Right ventricle myocardium inferior (tissue), 1 donor: Measurements from ENCODE around the gene TMEM229A. TPM values are rescaled to one million over a fixed set of nuclear protein-coding genes. Genes with fewer than 3 reads are reported as not detected.
"Not testable (repeated sequence)": the region's sequence is repeated elsewhere in the genome, so short reads cannot be mapped to it uniquely, and the experiment has no call there.

Source experiments
- ATAC-seq: fragments of 200-7000 bp; cut with Tn5 transposase; one replicate; pipeline ENCODE4 v1.9.1; 2020; ENCODE audit warnings: mild to moderate bottlenecking, moderate library complexity
- DNase-seq: peaks from one replicate; pipeline ENCODE4 v3.0.0; 2021; ENCODE audit errors: missing footprints
- intact Hi-C: fragments of 100-400 bp; cut with DNase I; formaldehyde crosslinking; loops from one replicate; pipeline ENCODE4 v1.11.0; 2022
- total RNA-seq: library from RNA; stranded (reverse); fragmentation: NEBNext Ultra II Directional; extraction: Animal tissue kit (Norgen Biotek cat#: 25700); gene quantifications from one replicate; pipeline ENCODE4 v1.2.1, GENCODE V29; 2021
- donor health status: DM: no; HTN: yes; CAD: no; lungs with severe emphysema.

The TMEM229A gene
- total RNA-seq, 1 donor from 2014 or later = not detected

- peak; percentile 52 for DNase-seq
- ATAC-seq = no peak
- intact Hi-C loops = no loop called here
Observed at GRCh38 chr7:124033807-124034753, 1.2 kb upstream of the TMEM229A start.

- ATAC-seq (peak; percentile 75), DNase-seq (no peak)
- intact Hi-C loops = no loop called here
Observed at GRCh38 chr7:124033095-124033806, 384 bp upstream of the TMEM229A start.

- DNase-seq (no peak), ATAC-seq (no peak)
- intact Hi-C loops = no loop called here
Observed at GRCh38 chr7:124031919-124032318, 948 bp downstream of the TMEM229A start.

GRCh38 chr7:124031406-124031805, 1.5 kb downstream of the TMEM229A start:
- DNase-seq (no peak), ATAC-seq (no peak)
- intact Hi-C loops = no loop called here

- no peak for ATAC-seq
- no peak for DNase-seq
- intact Hi-C loops = no loop called here
Observed at GRCh38 chr7:124030964-124031363, 1.9 kb downstream of the TMEM229A start.

GRCh38 chr7:124029396-124030188, 3.3 kb downstream of the TMEM229A start:
- intact Hi-C loops = no loop called here
- ATAC-seq = no peak
- DNase-seq = no peak

GRCh38 chr7:124027236-124027635, 5.6 kb downstream of the TMEM229A start:
- DNase-seq = no peak

GRCh38 chr7:124024329-124024728, 8.5 kb downstream of the TMEM229A start:
- intact Hi-C loops, ATAC-seq, DNase-seq: not testable (repeated sequence)

More at GRCh38 chr7:124027236-124027635, 5.6 kb downstream of the TMEM229A start:
- intact Hi-C loops = no loop called here
- ATAC-seq = no peak

- no peak for DNase-seq
- ATAC-seq = no peak
- intact Hi-C loops = no loop called here
Observed at GRCh38 chr7:124022551-124022950, 10.3 kb downstream of the TMEM229A start.

- DNase-seq (no peak), ATAC-seq (no peak)
- intact Hi-C loops = no loop called here
Observed at GRCh38 chr7:124020060-124020459, 12.8 kb downstream of the TMEM229A start.

GRCh38 chr7:124013306-124013705, 19.6 kb downstream of the TMEM229A start:
- DNase-seq = no peak
- no peak for ATAC-seq
- intact Hi-C loops = no loop called here

GRCh38 chr7:124012864-124013263, 20.0 kb downstream of the TMEM229A start:
- ATAC-seq (no peak), DNase-seq (no peak)
- intact Hi-C loops = no loop called here

GRCh38 chr7:124009321-124009720, 23.5 kb downstream of the TMEM229A start:
- DNase-seq (no peak), ATAC-seq (no peak)
- intact Hi-C loops = no loop called here

- DNase-seq, ATAC-seq, intact Hi-C loops: not testable (repeated sequence)
Observed at GRCh38 chr7:124008296-124008695, 24.6 kb downstream of the TMEM229A start.

- no peak for DNase-seq
- no peak for ATAC-seq
- intact Hi-C loops = no loop called here
Observed at GRCh38 chr7:123999703-124000102, 33.2 kb downstream of the TMEM229A start.

- DNase-seq = no peak
- ATAC-seq = no peak
- intact Hi-C loops = no loop called here
Observed at GRCh38 chr7:123998921-123999320, 33.9 kb downstream of the TMEM229A start.

- ATAC-seq (no peak), DNase-seq (no peak)
Observed at GRCh38 chr7:123996327-123996625, 36.6 kb downstream of the TMEM229A start.

GRCh38 chr7:123995617-123996326, 37.1 kb downstream of the TMEM229A start:
- DNase-seq = no peak
- no peak for ATAC-seq
- intact Hi-C loops = no loop called here

More at GRCh38 chr7:123996327-123996625, 36.6 kb downstream of the TMEM229A start:
- intact Hi-C loops = no loop called here

- DNase-seq (no peak), ATAC-seq (no peak)
- intact Hi-C loops = no loop called here
Observed at GRCh38 chr7:123994449-123994848, 38.4 kb downstream of the TMEM229A start.
